Cardiac fibroblast (primary cell): ENCODE measurements around the gene CCDC7.
A peak's percentile ranks its signal among the peaks of the same experiment; 100 is the strongest.
"Not testable (repeated sequence)": the region's sequence is repeated elsewhere in the genome, so short reads cannot be mapped to it uniquely, and the experiment has no call there.

Experiments used
- DNase-seq, 2 donors: peaks; one replicate each; pipeline versions ENCODE4 v3.0.0 to v3.0.0-alpha.2; 2010; ENCODE audit warnings: low read depth in 2 of 2
- H3K4me3 ChIP-seq, 2 donors: replicated peaks in 1 of 2; 1 replicate in 1 of 2; 2 replicates in 1 of 2; pipeline ENCODE4 v1.5.1; 2011; ENCODE audit warnings: low read depth in 2 of 2, low read length in 2 of 2, mild to moderate bottlenecking in 2 of 2, moderate library complexity in 1 of 2
- CTCF ChIP-seq: IDR thresholded peaks from one replicate; pipeline ENCODE4 v1.5.1; 2011; ENCODE audit warnings: low read depth, mild to moderate bottlenecking, low read length, inconsistent platforms

The CCDC7 gene

GRCh38 chr10:32692174-32692573 is 246.2 kb downstream of the CCDC7 start:
- TF ChIP-seq CTCF: no peak
- H3K4me3 ChIP-seq: no peak overlapping the region
- peak; percentile 28 to 68 for DNase-seq

- no peak for TF ChIP-seq CTCF
- no peak for DNase-seq
- no peak overlapping the region for H3K4me3 ChIP-seq
Measured at GRCh38 chr10:32693441-32693979, 247.6 kb downstream of the CCDC7 start.

- not testable (repeated sequence) for H3K4me3 ChIP-seq, DNase-seq
Measured at GRCh38 chr10:32699683-32700082, 253.7 kb downstream of the CCDC7 start.

GRCh38 chr10:32713560-32713959 is 267.6 kb downstream of the CCDC7 start:
- no peak for TF ChIP-seq CTCF
- H3K4me3 ChIP-seq: no peak overlapping the region
- peak in 1 of 2 donors; percentile 9 for DNase-seq

- no peak for TF ChIP-seq CTCF
- H3K4me3 ChIP-seq: no peak overlapping the region
- no peak for DNase-seq
Measured at GRCh38 chr10:32731527-32731926, 285.6 kb downstream of the CCDC7 start.

- TF ChIP-seq CTCF: no peak
- DNase-seq: no peak
- H3K4me3 ChIP-seq: no peak overlapping the region
Measured at GRCh38 chr10:32738958-32739357, 293.0 kb downstream of the CCDC7 start.

GRCh38 chr10:32744321-32744720 is 298.4 kb downstream of the CCDC7 start:
- DNase-seq: no peak
- H3K4me3 ChIP-seq: no peak overlapping the region
- no peak for TF ChIP-seq CTCF
